HFFc6 (cell line): ENCODE measurements around the gene SMDT1. TPM values are rescaled to one million over a fixed set of nuclear protein-coding genes. Genes with fewer than 3 reads are reported as not detected.

Experiments
- DNase-seq: peaks from one replicate; pipeline ENCODE4 v3.0.0-alpha.2; 2018
- H3K27ac Mint-ChIP-seq: 2 replicates; pipeline ENCODE4 v1.8.0; 2020; ENCODE audit warnings: mild to moderate bottlenecking, mixed read lengths
- H3K27me3 Mint-ChIP-seq: 2 replicates; pipeline ENCODE4 v1.8.0; 2021; ENCODE audit warnings: mild to moderate bottlenecking, moderate library complexity, mixed read lengths; ENCODE audit not compliant: insufficient read depth
- H3K36me3 Mint-ChIP-seq: 2 replicates; pipeline ENCODE4 v1.8.0; 2021; ENCODE audit warnings: low read depth, mixed read lengths
- H3K4me1 Mint-ChIP-seq: 2 replicates; pipeline ENCODE4 v1.8.0; 2020; ENCODE audit warnings: low read depth, mixed read lengths
- H3K4me3 Mint-ChIP-seq: 2 replicates; pipeline ENCODE4 v1.8.0; 2020; ENCODE audit warnings: mild to moderate bottlenecking, moderate library complexity, mixed read lengths
- H3K9me3 Mint-ChIP-seq: 2 replicates; pipeline ENCODE4 v1.8.0; 2020; ENCODE audit warnings: mild to moderate bottlenecking, mixed read lengths
- CTCF ChIP-seq: fragments of 200-600 bp; sonication (generic); IDR thresholded peaks from 2 replicates; pipeline ENCODE4 v1.5.0; 2021; ENCODE audit warnings: antibody characterized with exemption, mild to moderate bottlenecking
- long read RNA-seq: library from polyadenylated mRNA; unstranded; transcript quantifications from one replicate; pipeline ENCODE4 v2.0.0, GENCODE V29; 2019
- total RNA-seq, 6 experiments: library from RNA; stranded (reverse); fragmentation: NEBNext Ultra II Directional; extraction: Animal tissue kit (Norgen Biotek cat#: 25700); gene quantifications; 2 replicates in 1 of 6; 3 replicates in 5 of 6; pipeline ENCODE4 v1.2.3, GENCODE V29; 2021

The SMDT1 gene, protein sequence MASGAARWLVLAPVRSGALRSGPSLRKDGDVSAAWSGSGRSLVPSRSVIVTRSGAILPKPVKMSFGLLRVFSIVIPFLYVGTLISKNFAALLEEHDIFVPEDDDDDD
- total RNA-seq = 10 to 100 TPM; 46.8 to 55.4 (median 51.7) TPM
- long read RNA-seq, transcript SMDT1-201 (3 exons, 1,567 nt) = major isoform, 35 of 39 reads
- long read RNA-seq, partial matches to known transcripts = 1 of 39 reads
- long read RNA-seq, other reads (novel, unspliced or antisense) = 2 of 39 reads

DNA sequence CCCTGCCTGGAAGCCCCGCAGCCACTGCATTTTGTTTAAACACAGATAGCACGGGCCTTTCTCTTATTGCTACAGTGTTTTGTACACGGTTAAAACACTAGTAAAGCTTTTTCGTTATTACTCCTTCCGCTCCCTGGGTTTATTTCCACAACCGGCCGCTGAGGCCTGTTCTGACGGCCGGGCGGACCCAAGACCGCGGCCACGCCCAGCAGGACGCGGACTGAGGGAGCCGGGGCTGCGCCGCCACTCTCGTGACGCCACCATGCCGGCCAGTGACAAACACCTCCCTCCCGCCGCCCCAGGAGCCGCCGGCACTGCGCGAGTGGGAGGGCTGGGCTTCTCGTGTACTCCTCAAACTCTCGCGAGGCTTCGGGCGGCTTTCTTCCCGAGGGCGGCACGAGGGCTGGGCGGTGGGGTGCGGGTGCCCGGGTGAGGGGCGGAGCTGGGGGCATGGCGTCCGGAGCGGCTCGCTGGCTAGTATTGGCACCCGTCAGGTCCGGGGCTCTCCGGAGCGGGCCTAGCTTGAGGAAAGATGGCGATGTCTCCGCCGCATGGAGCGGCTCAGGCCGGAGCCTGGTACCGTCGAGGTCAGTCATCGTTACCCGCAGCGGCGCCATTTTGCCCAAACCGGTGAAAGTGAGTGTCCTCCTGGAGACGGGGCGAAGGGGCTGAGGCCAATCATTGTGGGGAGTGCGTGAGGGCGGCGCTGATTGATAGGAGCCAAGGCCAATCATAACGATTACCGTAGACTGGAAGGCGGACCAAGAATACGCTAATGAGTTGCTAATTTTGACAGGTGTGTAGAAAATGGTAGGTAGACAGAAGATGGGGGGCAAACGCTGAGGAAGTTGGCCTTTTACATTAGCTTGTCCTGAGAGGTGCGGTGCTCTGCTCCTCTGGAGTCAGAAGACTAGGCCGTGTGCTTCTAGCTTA lies at the start of gene SMDT1:
TSS of gene SMDT1 (plus strand) at position 382 of the 933 bp plus-strand sequence. CDS start at position 451, 69 bp downstream.
- Mint-ChIP-seq H3K36me3 (peaks cover 25% of the 10 kb centered on the region), H3K4me3 (peak within 1 kb of the TSS; percentile 98), H3K27me3 (peaks cover 8% of the 10 kb centered on the region), H3K9me3 (no peaks in the 10 kb centered on the region), H3K4me1 (peaks cover 40% of the 10 kb centered on the region), H3K27ac (peak within 1 kb of the TSS; percentile 94)
- no peak for TF ChIP-seq CTCF
- DNase-seq = peak; percentile 98

DNA sequence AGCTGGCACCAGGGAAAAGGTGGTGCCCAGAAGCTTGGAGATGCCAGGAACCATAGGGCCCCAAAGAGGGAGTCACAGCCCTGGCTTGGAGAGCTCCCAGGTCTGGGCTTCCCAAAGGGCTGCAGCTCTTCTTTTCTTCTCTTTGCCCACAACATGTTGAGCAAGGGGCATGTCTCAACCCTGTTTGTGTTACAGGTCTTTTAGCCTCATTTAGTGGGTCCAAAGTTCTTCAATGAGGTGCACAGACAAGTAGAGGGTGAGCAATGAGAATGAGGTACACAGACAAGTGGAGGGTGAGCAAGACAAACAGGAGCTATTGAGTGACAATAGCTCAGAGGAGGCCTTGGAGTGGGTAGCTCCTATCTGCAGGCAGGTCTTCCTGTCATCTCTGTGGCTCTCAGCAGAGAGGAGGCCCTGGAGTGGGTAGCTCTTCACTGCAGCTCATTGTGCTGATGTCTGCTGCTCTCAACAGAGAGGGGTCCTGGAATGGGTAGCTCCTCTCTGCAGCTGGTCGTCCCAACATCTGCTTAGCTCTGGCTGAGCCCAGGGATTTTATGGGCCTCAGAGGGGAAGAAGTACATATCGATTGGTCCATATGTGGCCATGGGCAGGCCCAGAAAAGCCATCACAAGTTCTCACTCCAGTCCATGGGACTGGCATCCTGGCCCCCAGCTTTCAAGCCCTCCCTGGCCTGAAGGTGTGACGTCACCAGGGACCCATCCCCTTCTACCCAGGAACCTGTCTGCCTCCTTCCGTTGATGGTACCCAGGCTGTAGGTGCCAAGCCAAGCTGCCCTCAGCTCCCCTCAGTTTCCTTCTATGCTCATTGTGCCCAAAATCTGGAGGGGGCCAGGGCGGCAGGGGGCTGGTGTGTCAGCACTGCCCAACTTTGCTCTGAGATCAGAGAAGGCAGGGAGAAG lies 46.0 kb upstream of the SMDT1 start:
- no peaks in the 10 kb centered on the region for H3K36me3 Mint-ChIP-seq
- H3K9me3 Mint-ChIP-seq = peaks cover 8% of the 10 kb centered on the region; the same call in 1 of the 2 replicates
- no peak overlapping the region for H3K27ac Mint-ChIP-seq

DNA sequence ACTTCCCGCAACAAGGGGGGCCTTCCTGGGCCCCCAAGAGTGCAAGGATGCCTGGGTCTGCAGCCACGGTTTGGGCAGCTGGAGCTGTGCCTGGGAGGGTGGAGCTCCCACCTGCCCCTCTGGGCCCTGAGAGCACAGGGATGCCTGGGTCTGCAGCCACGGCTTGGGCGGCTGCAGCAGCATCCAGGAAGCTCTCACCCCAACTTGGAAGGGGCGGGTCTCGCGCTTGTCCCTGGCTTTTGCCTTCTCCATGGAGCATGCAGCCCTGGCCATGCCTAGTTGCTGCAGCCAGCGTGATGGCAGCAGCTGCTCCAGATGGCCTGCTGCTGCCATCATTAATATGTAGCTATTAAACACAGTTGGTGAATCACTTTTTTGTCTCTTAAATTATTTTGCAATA lies 44.2 kb upstream of the SMDT1 start:
- TF ChIP-seq CTCF = no peak
- Mint-ChIP-seq H3K4me1 (peaks cover 13% of the 10 kb centered on the region), H3K27me3 (peaks cover 7% of the 10 kb centered on the region), H3K27ac (no peak overlapping the region), H3K9me3 (peaks cover 8% of the 10 kb centered on the region; the same call in 1 of the 2 replicates), H3K36me3 (no peaks in the 10 kb centered on the region), H3K4me3 (no peak overlapping the region)
- DNase-seq = no peak

More for the DNA sequence above, 46.0 kb upstream of the SMDT1 start:
- H3K4me3 Mint-ChIP-seq = no peak overlapping the region
- H3K4me1 Mint-ChIP-seq = peaks cover 14% of the 10 kb centered on the region
- H3K27me3 Mint-ChIP-seq = peaks cover 8% of the 10 kb centered on the region
- TF ChIP-seq CTCF = no peak
- no peak for DNase-seq

DNA sequence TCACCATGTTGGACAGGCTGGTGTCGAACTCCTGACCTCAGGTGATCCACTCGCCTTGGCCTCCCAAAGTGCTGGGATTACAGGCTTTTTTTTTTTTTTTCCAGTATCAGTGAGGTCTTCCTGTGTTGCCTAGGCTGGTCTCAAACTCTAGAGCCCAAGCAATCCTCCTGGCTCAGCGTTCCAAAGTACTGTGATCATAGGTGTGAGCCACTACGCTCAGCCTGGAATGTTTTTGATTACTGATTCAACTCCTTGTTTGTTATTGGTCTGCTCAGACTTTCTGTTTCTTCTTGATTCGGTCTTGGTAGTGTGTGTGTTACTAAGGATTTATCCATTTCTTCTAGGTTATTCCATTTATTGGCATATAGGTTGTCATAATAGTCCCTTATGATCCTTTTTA lies 40.2 kb upstream of the SMDT1 start:
- Mint-ChIP-seq H3K27me3 (peaks cover 10% of the 10 kb centered on the region), H3K27ac (no peak overlapping the region), H3K4me1 (no peaks in the 10 kb centered on the region; the same call in 1 of the 2 replicates), H3K36me3 (peaks cover 6% of the 10 kb centered on the region; the same call in 1 of the 2 replicates), H3K9me3 (peaks cover 25% of the 10 kb centered on the region), H3K4me3 (peak overlapping the region; percentile 16; the same call in 1 of the 2 replicates)
- DNase-seq = peak; percentile 44
- TF ChIP-seq CTCF = no peak

- peaks cover 24% of the 10 kb centered on the region for H3K9me3 Mint-ChIP-seq
- TF ChIP-seq CTCF = no peak
- H3K4me1 Mint-ChIP-seq = peaks cover under 1% of the 10 kb centered on the region
- H3K27me3 Mint-ChIP-seq = peaks cover 9% of the 10 kb centered on the region
- DNase-seq = no peak
- peaks cover 6% of the 10 kb centered on the region; the same call in 1 of the 2 replicates for H3K36me3 Mint-ChIP-seq
- no peak overlapping the region for H3K4me3 Mint-ChIP-seq
- H3K27ac Mint-ChIP-seq = no peak overlapping the region
Observed at GRCh38 chr22:42041784-42042183, 37.7 kb upstream of the SMDT1 start.
